Measurements from ENCODE around the gene CRYBB1.

DNA sequence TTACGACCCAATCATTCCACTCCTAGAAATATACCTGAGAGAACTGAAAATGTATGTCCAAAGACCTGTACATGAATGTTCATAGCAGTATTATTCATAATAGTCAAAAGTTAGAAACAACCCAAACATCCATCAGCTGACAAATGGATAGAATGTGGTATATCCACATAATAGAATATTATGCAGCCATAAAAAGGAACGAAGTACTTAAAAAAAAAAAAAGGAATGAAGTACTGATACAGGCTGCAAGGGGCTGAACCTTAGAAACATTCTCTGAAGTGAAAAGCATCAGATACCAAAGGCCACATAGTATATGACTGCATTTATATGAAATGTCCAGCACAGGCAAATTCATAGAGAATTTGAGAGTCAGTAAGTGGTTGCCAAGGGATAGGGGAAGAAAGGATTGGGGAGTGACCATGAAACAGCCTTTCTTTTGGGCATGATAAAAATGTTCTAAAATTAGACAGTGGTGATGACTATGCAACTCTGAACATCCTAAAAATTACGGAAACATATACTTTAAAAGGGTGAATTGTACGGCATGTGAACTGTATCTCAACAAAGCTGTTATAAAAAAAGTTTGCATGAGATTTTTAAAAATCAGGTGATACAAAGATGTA lies 29.7 kb downstream of the CRYBB1 start:
- TF ChIP-seq, protein P1, sequence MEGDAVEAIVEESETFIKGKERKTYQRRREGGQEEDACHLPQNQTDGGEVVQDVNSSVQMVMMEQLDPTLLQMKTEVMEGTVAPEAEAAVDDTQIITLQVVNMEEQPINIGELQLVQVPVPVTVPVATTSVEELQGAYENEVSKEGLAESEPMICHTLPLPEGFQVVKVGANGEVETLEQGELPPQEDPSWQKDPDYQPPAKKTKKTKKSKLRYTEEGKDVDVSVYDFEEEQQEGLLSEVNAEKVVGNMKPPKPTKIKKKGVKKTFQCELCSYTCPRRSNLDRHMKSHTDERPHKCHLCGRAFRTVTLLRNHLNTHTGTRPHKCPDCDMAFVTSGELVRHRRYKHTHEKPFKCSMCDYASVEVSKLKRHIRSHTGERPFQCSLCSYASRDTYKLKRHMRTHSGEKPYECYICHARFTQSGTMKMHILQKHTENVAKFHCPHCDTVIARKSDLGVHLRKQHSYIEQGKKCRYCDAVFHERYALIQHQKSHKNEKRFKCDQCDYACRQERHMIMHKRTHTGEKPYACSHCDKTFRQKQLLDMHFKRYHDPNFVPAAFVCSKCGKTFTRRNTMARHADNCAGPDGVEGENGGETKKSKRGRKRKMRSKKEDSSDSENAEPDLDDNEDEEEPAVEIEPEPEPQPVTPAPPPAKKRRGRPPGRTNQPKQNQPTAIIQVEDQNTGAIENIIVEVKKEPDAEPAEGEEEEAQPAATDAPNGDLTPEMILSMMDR (IDR thresholded peaks at IDR 0.05) = no peak
- TF ChIP-seq POLR2AphosphoS5 (IDR thresholded peaks at IDR 0.05; ENCODE audit: low read depth, low read length) (no peak), TCF7L2 (IDR thresholded peaks at IDR 0.05; ENCODE audit: low read depth, low read length) (no peak), SIN3A (IDR thresholded peaks at IDR 0.05; ENCODE audit: borderline replicate concordance, insufficient read depth, low read depth, low read length) (no peak)
- TF ChIP-seq, protein P2, sequence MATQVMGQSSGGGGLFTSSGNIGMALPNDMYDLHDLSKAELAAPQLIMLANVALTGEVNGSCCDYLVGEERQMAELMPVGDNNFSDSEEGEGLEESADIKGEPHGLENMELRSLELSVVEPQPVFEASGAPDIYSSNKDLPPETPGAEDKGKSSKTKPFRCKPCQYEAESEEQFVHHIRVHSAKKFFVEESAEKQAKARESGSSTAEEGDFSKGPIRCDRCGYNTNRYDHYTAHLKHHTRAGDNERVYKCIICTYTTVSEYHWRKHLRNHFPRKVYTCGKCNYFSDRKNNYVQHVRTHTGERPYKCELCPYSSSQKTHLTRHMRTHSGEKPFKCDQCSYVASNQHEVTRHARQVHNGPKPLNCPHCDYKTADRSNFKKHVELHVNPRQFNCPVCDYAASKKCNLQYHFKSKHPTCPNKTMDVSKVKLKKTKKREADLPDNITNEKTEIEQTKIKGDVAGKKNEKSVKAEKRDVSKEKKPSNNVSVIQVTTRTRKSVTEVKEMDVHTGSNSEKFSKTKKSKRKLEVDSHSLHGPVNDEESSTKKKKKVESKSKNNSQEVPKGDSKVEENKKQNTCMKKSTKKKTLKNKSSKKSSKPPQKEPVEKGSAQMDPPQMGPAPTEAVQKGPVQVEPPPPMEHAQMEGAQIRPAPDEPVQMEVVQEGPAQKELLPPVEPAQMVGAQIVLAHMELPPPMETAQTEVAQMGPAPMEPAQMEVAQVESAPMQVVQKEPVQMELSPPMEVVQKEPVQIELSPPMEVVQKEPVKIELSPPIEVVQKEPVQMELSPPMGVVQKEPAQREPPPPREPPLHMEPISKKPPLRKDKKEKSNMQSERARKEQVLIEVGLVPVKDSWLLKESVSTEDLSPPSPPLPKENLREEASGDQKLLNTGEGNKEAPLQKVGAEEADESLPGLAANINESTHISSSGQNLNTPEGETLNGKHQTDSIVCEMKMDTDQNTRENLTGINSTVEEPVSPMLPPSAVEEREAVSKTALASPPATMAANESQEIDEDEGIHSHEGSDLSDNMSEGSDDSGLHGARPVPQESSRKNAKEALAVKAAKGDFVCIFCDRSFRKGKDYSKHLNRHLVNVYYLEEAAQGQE (IDR thresholded peaks at IDR 0.05; ENCODE audit: insufficient read depth in 1 of 2, low read depth in 2 of 2, low read length in 1 of 2) = no peak

Measured in Panc1 (cell line).